ENCODE results near the gene ACTN1.

ACTN1 gene

DNA sequence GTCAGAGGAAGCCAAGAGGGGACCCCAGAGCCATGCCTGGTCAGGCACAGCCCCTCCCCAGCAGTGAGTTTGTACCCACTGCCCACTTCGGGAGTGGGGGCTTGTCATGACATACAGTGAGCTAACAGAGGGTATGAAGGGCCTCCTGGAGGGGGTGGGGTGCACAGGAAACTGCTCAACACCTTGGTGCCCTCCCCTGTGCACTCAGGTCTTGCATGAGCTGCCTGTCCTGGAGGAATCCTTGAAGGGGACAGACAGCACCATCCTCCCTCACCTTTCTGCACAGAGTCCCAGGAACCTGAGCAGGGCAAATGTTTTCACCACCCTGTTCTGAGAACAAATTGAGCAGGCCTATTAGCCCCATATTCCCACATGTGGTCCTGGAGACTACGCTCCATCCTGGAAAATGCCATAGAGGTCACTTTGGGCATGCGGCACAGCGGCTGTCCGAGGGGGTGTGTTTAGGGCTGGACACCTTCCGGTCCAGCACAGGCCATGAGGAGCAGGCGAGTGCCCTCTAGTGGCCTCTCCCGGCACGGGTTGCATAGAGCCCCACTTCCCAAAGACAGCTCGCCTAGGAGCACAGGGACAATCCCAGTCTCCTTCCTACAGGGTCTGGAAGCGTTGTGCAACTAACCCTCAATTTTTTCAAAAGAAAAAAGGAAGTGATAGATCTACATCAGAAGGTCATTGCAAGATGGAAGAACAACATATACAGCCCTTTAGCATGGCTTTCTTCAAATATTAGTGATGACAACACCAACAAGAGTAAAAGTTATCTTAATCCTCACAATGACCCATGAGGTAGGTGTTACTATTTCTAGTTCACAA is 154.4 kb downstream of the ACTN1 start:
- no peak for DNase-seq (ENCODE audit: low read depth)

DNA sequence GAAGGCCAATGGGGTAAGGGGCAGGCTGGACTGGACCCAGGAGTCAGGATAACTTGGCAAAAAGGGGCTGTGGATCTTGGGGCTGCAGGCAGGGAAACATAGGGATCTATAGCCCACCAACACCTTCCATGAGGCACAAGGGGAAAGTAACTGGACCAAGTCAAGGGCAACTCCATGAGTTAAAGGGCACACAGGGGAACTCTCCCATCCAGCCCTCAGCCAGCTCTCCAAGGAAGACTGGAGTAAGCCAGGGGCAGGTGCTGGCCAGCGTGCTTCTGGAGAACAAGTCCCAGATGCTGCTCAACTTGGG is 154.9 kb downstream of the ACTN1 start:
- no peak for DNase-seq (ENCODE audit: low read depth)
